ENCODE results near the gene DSCAML1.

GRCh38 chr11:117417342-117417741 lies 379.7 kb downstream of the DSCAML1 start:
- TF ChIP-seq PKNOX1 (IDR thresholded peaks at IDR 0.05), result no peak
- no peak for TF ChIP-seq ARNT (IDR thresholded peaks at IDR 0.05)
- no peak for TF ChIP-seq ELF4 (IDR thresholded peaks at IDR 0.05)
- no peak for TF ChIP-seq FOXK2 (IDR thresholded peaks at IDR 0.05)
- TF ChIP-seq SP1 (IDR thresholded peaks at IDR 0.05), result no peak
- no peak for TF ChIP-seq TARDBP (IDR thresholded peaks at IDR 0.05)
- TF ChIP-seq CTBP1 (IDR thresholded peaks at IDR 0.05; ENCODE audit: borderline replicate concordance), result no peak
- no peak for TF ChIP-seq NFRKB (IDR thresholded peaks at IDR 0.05)
- TF ChIP-seq HDGF (IDR thresholded peaks at IDR 0.05; ENCODE audit: borderline replicate concordance), result no peak
- TF ChIP-seq SUZ12 (IDR thresholded peaks at IDR 0.05), result no peak
- no peak for TF ChIP-seq ZNF384 (IDR thresholded peaks at IDR 0.05)
- no peak for TF ChIP-seq BHLHE40 (IDR thresholded peaks at IDR 0.05; ENCODE audit: borderline replicate concordance)
- TF ChIP-seq FOXA1 (IDR thresholded peaks at IDR 0.05), result no peak
- no peak for TF ChIP-seq FOXM1 (IDR thresholded peaks at IDR 0.05; ENCODE audit: borderline replicate concordance)
